Activated naive CD4-positive, alpha-beta T cell treated with anti-CD3 and anti-CD28 coated beads, Interleukin-2, amount 50 U/mL, for 72 hours (primary cell): ENCODE results near the gene THOC3. TPM values are rescaled to one million over a fixed set of nuclear protein-coding genes. Genes with fewer than 3 reads are reported as not detected.
A peak's percentile ranks its signal among the peaks of the same experiment; 100 is the strongest.
"Not testable (repeated sequence)": the region's sequence is repeated elsewhere in the genome, so short reads cannot be mapped to it uniquely, and the experiment has no call there.

Source experiments
- ATAC-seq, 2 donors: fragments of 150-1000 bp; cut with Tn5 transposase; 2 replicates each; pipeline ENCODE4 v1.10.0; 2021; ENCODE audit warnings: mild to moderate bottlenecking in 2 of 2, moderate library complexity in 2 of 2
- DNase-seq, 2 donors: peaks; one replicate each; pipeline ENCODE4 v3.0.0; 2021 to 2022; ENCODE audit warnings: low spot score in 2 of 2
- H3K27ac Mint-ChIP-seq, 2 donors: one replicate each; pipeline ENCODE4 v1.8.0; 2022; ENCODE audit warnings: mild to moderate bottlenecking in 2 of 2, mixed read lengths in 2 of 2
- H3K36me3 Mint-ChIP-seq, 2 donors: one replicate each; pipeline ENCODE4 v1.8.0; 2022; ENCODE audit warnings: mixed read lengths in 2 of 2
- H3K9me3 Mint-ChIP-seq, 2 donors: one replicate each; pipeline ENCODE4 v1.8.0; 2022; ENCODE audit warnings: mixed read lengths in 2 of 2
- total RNA-seq, 2 donors: library from RNA; stranded (reverse); gene quantifications; one replicate each; pipeline ENCODE4 v1.2.3, GENCODE V29; 2022

THOC3 gene
- total RNA-seq, 2 donors from 2014 or later, result 120 to 141 TPM

GRCh38 chr5:175952810-175953209 is 15.3 kb downstream of the THOC3 start:
- H3K9me3 Mint-ChIP-seq, DNase-seq, ATAC-seq, H3K36me3 Mint-ChIP-seq, H3K27ac Mint-ChIP-seq: not testable (repeated sequence)

DNA sequence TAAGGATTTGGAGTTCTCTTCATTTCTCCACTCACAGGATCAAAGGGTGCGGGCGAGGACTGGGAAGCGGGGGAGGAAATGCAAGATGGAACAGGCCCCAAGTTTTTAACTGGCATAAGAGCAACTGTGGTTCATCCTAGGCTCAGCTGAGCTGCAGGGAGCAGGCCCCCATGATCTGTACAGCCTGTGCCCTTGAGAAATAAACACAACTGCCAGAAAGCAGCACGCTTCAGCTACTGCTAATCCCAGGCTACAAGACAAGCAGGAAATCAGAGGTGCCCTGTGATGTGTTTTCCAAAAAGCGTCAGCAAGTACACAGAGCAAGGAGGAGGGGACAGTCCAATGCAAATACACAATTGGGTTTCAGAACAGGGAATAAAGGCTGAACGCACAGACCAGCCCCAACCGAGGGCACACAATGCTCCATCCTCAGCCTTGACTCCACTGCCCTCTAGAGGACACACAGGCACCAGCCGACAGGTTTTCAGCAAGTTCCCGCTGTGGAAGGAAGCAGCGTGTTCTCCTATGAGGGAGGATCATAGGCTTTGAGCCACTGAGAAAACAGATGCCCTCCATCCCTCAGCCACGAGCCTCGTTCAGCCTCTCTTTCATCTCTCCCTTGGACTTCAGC is 16.7 kb downstream of the THOC3 start:
- not testable (repeated sequence) for H3K9me3 Mint-ChIP-seq, H3K36me3 Mint-ChIP-seq, DNase-seq, H3K27ac Mint-ChIP-seq
- peak; percentile 84 to 88 for ATAC-seq

GRCh38 chr5:175948329-175949108 is 19.6 kb downstream of the THOC3 start:
- H3K9me3 Mint-ChIP-seq, H3K27ac Mint-ChIP-seq, DNase-seq, H3K36me3 Mint-ChIP-seq, ATAC-seq: not testable (repeated sequence)

DNA sequence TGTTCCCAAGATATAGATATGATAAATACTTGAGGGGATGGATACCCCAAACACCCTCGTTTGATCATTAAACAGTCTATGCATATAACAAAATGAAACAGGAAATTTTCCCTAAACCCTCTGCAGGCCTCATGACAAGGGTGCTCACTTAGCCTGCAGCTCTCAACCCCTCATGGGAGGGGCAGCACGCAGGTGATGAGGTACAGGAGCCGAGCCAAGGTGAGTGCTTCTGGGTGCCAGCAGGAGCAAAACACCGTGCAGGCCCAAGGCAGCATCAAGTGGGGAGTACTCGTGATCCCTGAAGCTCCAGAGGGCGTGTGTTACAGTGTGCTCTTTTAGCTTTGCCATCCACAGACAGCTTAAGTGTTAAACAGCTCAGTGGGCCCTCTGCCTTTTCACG is 24.9 kb downstream of the THOC3 start:
- not testable (repeated sequence) for ATAC-seq, H3K36me3 Mint-ChIP-seq, H3K27ac Mint-ChIP-seq, DNase-seq, H3K9me3 Mint-ChIP-seq

DNA sequence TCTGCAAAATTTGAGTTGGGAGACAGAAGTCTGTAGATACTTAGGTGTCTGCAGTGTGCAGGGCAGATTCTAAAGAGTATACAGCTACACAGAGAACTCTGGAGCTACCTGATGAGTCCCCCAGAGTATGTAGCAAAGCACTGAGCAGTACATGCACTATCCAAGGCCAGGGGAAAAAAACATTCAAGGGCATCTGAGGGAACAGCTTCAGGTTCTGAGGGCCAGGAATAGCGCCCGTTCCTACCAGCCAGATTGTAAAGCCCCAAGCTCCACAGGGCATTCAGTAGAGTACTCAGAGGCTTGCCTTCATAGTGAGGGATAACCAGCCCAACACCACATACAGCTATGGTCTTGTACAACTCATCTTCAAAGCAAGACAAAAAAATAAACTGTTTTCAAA is 27.5 kb downstream of the THOC3 start:
- not testable (repeated sequence) for ATAC-seq, H3K9me3 Mint-ChIP-seq, H3K36me3 Mint-ChIP-seq, DNase-seq, H3K27ac Mint-ChIP-seq

DNA sequence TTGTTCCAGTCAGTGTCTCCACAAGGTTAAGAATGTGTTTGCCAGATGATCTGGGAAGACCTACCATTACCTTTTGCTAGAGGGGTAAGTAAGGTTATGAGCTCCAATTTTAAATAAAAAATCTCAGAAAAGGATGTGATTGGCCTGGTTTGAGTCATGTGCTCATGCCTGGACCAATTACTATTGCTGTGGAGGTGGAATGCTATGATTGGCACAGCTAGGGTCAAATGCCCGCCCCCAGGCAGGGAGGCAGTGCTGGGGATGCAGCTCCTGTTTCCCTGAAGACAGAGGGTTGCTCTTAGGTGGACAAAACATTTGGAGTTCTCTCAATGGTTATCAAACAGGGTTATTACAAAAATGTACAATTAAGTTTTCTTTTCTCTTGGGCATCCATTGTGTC is 29.6 kb downstream of the THOC3 start:
- H3K9me3 Mint-ChIP-seq, DNase-seq, H3K27ac Mint-ChIP-seq, H3K36me3 Mint-ChIP-seq: not testable (repeated sequence)
- ATAC-seq, result peak in 1 of 2 donors; percentile 41

- H3K9me3 Mint-ChIP-seq, H3K27ac Mint-ChIP-seq, ATAC-seq, H3K36me3 Mint-ChIP-seq, DNase-seq: not testable (repeated sequence)
Measured at GRCh38 chr5:175928752-175929151, 39.4 kb downstream of the THOC3 start.

GRCh38 chr5:175925106-175925505 is 43.0 kb downstream of the THOC3 start:
- not testable (repeated sequence) for H3K36me3 Mint-ChIP-seq, ATAC-seq, DNase-seq, H3K27ac Mint-ChIP-seq, H3K9me3 Mint-ChIP-seq

DNA sequence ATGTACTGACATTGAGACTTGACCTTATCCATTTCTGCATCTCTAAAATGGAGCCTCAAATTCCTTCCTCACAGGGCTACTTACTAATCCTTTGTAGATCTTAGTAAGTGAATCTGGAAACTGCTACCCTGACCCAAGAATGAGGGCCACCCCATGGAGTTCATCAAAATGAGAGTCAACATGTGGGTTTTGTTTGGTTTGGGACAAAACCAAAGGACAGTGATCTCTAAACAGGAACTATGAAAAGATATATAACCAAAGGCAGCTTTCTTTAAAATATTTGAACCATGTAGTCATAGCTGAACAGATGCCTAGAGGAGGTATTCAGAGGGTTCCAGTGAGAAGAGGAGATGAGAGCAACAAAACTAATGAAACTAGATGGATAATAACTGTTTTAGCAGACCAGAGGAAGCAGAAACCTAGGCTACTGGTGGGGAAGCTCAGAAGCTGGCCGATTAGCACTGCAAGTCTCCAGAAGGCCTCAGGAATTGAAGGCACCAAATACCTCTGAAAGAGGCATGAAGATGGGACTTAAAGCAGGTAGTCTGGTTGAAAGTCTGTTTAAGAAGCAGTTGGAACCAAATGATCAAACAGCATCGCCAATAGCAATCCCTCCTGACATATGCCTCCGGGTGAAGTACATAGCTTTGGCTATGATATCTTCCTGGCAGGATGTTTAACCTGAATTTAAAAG is 45.8 kb downstream of the THOC3 start:
- Mint-ChIP-seq H3K27ac (peak overlapping the region in 1 of 2 donors; percentile 54), H3K36me3 (peaks cover under 1 to 6% of the 10 kb centered on the region in 2 donors), H3K9me3 (no peaks in the 10 kb centered on the region)
- DNase-seq (no peak), ATAC-seq (no peak)

DNA sequence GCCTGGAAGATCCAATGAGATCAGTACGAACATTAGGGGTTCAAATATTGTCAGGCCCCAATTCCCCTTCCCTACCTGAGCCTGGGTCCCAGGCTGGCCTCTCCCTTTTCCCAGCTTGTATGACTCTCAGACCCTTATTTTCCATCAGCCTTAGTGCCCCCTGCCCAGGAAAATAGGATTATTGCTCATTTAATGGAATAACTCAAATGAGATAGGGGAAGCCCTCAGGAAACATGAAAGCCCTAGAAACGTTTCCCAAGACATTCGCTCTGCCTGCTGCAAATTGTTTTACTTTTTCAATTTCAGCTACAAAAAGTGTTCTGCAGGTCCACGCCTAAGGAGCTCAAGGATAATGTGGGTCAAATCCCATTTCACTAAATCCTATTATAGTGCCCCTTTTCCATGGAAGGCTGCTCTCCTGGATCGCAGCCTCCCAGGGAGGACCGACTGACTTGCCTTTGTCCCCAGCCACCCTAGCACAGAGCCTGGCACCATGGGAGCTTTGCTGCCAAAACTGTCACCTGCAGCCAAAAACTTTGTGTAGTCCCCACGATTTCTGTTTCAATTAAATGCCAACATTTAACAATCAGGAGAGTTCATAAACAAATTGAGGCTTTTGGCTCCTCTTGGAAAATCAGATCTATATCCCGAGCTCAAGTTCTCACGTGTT is 46.9 kb downstream of the THOC3 start:
- no peak for ATAC-seq
- Mint-ChIP-seq H3K9me3 (no peaks in the 10 kb centered on the region), H3K36me3 (peaks cover 5 to 6% of the 10 kb centered on the region in 2 donors), H3K27ac (peak overlapping the region; percentile 10 to 17)
- no peak for DNase-seq

DNA sequence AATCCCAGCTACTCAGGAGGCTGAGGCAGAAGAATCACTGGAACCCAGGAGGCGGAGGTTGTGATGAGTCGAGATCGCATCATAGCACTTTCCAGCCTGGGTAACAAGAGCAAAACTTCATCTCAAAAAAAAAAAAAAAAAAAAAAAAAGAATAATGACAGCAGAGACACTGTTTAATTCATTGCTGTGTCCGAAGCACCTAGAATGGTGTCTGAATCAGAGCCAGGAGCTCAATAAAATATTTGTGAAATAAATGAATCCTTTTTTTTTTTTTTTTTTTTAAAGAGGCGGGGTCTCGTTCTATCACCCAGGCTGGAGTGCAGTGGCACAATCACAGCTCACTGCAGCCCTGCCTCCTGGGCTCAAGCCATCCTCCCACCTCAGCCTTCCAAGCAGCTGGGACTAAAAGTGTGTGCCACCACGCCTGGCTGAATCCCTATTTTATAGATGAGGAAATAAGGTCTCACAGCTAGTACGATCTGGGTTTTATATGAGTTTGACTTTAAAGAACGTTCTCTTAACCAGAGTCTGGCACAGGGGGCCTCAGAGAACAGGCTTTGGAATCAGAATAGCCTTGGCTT is 47.8 kb downstream of the THOC3 start:
- peaks cover 5 to 6% of the 10 kb centered on the region in 2 donors for H3K36me3 Mint-ChIP-seq

DNA sequence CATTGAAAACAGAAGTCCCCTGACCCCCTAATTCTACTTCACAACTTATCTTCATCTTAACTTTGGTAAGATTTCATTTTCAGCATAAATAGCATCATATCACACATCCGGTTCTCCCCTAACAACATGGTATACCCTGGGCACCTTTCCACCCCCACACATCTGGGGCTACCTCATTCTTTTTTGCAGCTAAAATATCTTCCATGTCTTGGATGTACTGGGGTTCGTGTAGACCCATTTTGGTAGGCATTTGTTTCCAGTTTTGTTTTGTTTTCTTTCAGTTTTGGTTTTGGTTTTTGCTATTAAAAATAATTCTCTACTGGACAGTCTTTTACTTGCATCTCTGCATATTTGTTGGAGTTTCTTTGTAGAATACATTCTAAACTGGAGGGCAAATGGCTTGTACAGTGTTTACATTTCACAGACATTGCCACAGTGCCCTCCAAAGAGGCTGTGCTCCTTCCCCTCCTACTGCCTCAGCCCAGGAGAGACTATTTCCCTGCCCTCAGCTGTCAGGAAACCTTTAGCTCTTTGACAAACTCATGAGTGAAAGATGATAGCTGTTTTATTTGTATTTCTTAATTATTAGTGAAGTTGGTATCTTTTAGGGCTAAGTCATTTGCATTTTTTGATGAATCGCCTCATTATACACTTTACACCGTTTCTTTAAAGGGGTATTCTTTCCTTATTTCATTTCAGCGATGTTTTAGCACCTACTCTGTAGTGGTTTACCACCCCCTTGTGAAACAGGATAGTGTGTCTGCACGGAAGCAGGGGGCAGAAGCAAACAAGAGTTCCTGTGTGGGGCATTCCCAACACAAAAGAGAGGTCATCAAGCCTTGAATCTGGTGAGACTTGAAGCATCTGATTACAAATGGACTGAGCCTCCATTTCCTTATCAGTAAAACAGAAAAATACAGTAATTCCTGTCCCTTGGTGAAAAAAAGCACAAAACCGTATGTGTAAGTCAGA is 52.8 kb downstream of the THOC3 start:
- peak in 1 of 2 donors; percentile 34 for ATAC-seq
- H3K36me3 Mint-ChIP-seq, H3K9me3 Mint-ChIP-seq, DNase-seq, H3K27ac Mint-ChIP-seq: not testable (repeated sequence)

More for the DNA sequence above, 47.8 kb downstream of the THOC3 start:
- peak overlapping the region in 1 of 2 donors; percentile 17 for H3K27ac Mint-ChIP-seq
- DNase-seq (no peak), ATAC-seq (no peak)
- no peaks in the 10 kb centered on the region for H3K9me3 Mint-ChIP-seq

GRCh38 chr5:175913835-175914672 is 54.1 kb downstream of the THOC3 start:
- not testable (repeated sequence) for H3K36me3 Mint-ChIP-seq, ATAC-seq, DNase-seq, H3K9me3 Mint-ChIP-seq, H3K27ac Mint-ChIP-seq

- not testable (repeated sequence) for DNase-seq, ATAC-seq, H3K9me3 Mint-ChIP-seq, H3K36me3 Mint-ChIP-seq, H3K27ac Mint-ChIP-seq
Measured at GRCh38 chr5:175910072-175910471, 58.0 kb downstream of the THOC3 start.
